ENCODE results near the gene ZBTB17.
"Not testable (repeated sequence)": the region's sequence is repeated elsewhere in the genome, so short reads cannot be mapped to it uniquely, and the experiment has no call there.

Gene ZBTB17

DNA sequence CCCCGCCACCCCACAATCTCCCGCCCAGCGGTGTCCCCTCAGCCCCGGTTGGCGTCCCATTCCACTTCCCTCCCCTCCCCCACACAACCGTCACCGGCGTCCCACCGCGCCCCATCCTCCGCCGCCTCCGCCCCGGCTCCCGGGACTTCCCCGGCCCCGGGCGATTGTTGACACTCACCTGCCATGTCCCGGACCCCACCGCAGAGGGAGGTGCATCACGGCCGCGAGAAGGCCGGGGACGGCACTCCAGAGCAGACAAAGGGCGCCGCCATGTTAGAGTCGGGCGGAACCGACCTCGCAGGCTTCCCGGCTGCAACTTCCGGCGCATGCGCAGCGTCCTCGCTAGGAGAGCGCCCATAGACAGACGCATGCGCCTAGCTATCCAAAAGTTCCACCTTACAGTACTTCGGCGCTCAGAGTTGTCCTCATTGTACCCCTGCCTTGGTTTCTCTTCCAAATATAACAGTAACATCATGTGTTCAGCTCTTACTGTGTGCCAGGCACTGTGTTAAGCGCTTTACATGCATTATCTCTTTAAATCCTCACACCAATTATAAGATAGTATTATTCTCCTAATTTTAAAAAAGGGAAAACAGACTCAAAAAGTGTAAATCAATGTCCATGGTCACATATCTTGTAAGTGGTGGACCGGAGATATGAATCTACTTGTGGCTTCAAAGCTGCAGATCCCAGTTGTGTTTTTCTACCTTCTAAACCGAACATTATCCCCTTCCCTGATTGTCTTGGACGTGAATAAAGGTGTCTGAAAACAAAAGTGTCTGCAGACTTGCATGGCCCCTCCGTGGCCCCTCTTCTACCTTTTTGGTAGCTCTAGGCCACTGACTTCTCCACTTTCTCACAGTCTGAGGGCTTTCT is at the start of gene ZBTB17:
Gene ZBTB17 (minus strand): TSS at position 297 of the 876 bp plus-strand sequence. CDS start 27,606 bp downstream, outside the sequence.
- peak; percentile 95 for DNase-seq

DNA sequence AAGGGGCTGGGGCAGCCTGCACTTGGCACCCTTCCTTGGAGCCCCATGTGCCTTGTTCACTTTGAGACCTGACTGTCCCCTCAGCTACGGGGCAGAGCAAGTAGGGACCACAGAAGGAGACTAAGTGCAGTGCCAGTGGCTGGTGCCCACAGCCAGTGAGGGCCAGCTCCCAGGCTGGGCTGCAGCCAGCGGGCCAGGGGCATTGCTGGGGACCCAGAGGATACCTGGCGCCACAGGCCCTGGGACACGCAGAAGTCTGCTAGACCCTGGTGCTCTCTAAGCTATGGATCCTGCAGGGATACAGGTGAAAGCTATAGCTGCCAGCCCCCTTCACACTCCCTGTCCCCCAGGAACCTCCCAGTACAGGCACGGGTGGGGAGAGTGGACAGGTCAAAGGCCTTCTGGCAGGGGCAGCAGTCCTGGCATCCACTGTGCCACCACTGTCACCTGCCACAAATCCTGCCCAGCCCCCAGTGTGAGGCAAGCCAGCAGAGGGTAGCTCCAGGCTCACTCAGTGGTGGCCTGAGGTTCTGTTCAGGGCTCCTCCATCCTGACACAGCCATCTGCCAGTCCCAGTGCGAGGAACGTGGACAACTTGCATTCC is 47.3 kb upstream of the ZBTB17 start:
- DNase-seq, result no peak

- no peak for DNase-seq
These were observed 46.5 kb upstream of the ZBTB17 start for GRCh38 chr1:16022393-16022792.

GRCh38 chr1:16021681-16022080 is 45.8 kb upstream of the ZBTB17 start, which contains the start of gene CLCNKA:
TSS of gene CLCNKA (plus strand) at chr1:16022036. CDS start at chr1:16022620, 584 bp downstream.
- no peak for DNase-seq

GRCh38 chr1:16020878-16021277 is 45.0 kb upstream of the ZBTB17 start:
- not testable (repeated sequence) for DNase-seq

- no peak for DNase-seq
These were observed 44.4 kb upstream of the ZBTB17 start for GRCh38 chr1:16020325-16020724.

DNA sequence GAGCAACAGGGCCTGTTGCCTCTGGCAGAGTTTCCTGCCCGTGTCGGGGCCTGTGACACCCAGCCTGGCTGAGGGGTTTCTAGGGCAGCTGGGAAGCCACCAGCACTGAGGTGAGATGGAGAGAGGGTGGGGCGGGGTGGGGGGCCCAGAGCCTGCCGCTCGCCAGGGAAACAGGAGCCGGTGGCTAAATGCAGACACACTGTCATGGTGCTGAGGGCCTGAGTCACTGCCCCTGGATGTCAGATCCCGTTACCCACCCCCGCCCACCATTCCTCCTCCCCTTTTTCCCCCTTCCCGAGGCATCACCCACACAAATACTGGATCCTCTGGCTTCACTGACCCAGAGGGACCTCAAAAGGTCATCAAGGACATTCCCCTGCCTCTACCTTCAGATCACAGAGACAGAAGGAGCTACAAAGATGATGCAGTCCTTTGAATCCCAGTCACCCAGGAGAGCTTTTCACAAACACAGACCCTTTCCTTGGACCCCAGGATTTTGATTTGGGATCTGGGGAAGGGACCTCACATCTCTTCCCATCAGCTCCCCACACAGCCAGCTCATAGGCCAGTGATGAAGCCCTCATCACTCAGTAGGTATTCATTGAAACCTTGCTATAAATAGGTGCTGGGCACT is 43.9 kb upstream of the ZBTB17 start:
- DNase-seq, result no peak

DNA sequence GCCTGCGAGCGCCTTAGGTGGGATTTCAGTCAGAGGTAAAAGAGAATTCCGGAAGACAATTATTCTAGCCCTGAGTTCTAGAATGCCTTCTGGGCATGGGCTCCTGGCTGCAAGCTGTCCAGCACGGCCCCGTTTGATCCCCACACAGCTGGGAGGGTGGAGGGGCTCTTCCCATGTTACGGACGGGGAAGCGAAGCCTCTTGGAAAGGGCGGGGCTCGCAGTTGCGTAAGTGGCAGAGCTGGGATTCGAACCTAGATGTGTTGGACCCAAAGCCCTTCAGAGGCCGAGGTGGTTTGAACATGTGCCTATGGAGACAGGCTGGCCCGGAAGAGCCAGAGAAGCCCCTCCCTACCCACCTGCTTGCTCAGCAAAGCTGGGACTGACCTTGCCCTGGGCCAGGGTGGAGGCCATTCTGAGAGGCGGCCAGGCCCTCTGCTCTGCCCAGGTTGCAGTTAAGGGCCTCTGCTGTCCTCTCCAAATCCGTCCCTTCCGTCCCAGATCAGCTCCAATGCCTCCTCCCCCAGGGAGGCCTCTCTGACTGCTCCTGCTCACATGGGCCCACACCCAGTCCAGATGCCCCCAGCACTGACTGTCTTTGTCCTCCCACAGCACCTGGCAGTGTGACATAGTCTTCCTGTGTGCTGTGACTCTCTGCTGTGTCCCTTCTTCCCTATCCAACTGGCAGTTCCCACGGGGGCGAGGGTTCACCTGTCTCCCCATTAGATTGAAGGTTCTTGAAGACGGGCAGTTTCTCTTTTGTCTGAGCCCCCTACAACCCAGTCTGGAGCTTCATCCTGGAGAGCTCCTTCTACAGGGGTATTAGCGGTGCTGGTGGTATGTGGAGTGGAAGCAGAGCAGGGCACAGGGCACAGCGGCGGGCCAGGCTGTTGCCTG is 43.1 kb upstream of the ZBTB17 start:
- no peak for DNase-seq

GRCh38 chr1:16018308-16018707 is 42.4 kb upstream of the ZBTB17 start:
- no peak for DNase-seq

DNA sequence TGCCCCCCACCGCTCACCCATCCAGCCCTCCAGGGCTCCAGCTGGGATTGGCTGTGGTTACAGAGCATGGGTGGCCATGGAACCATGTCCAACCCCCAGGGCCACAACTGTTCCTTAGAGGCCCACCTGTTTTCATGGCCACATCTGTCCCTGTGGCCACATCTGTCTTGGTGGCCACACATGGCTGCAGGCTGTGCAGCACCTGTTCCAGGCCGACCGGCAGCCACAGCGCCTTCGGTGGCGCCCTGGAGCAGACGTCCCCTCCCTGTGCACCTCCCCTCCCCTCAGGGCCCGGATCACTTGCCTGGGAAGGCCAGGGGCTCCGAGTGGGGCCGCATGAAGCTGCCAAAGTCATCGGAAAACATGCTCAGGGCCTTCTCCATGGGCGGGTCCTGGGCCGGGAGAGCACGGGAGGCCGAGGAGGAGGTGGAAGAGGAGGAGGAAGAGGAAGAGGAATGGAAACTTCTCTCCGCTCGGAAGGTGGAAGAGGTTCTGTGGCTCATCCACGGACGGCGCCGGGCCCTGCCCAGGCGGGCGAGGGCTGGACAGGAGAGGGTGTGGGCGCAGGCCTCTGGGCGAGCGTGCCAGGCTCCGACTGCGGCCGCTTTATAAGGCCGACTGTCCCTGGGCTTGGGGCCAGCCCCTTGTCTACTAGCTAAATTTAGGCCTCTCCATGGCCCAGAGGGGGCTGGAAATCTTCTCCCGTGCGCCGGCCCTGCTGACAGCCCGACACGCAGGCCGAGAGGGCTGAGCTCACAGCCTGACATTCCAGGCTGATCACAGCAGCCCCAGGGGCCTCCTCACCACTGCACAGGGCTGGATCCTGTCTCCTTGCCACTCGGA is 41.8 kb upstream of the ZBTB17 start, which contains the start of gene HSPB7:
Gene HSPB7 (minus strand): TSS at position 583 of the 843 bp plus-strand sequence. CDS start 80 bp downstream, at position 503.
- DNase-seq, result no peak

GRCh38 chr1:16017076-16017460 is 41.2 kb upstream of the ZBTB17 start:
- no peak for DNase-seq

- no peak for DNase-seq
These were observed 40.3 kb upstream of the ZBTB17 start for GRCh38 chr1:16015960-16016901.

DNA sequence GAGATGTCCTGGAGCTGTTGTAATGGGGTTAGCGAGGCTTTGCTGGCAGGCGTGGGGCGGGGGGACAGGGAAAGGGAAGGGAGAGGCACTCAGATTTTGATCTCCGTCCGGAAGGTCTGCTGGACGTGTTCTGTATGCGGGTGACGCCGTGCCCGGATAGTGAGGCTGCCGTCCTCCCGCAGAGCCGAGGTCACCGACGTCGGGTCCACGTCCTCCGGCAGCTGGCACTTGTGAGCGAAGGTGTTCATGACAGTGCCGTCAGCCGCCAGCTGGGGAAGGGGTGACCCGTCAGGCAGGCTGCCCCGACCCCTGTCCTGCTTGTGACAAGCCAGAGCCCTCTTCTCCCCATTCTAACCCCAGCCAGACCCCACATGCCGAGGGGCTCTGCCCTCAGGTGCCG is 39.6 kb upstream of the ZBTB17 start:
- DNase-seq, result no peak

- peak; percentile 65 for DNase-seq
These were observed 38.9 kb upstream of the ZBTB17 start for GRCh38 chr1:16014509-16015482.

- DNase-seq, result no peak
These were observed 38.0 kb upstream of the ZBTB17 start for GRCh38 chr1:16013908-16014258.

DNA sequence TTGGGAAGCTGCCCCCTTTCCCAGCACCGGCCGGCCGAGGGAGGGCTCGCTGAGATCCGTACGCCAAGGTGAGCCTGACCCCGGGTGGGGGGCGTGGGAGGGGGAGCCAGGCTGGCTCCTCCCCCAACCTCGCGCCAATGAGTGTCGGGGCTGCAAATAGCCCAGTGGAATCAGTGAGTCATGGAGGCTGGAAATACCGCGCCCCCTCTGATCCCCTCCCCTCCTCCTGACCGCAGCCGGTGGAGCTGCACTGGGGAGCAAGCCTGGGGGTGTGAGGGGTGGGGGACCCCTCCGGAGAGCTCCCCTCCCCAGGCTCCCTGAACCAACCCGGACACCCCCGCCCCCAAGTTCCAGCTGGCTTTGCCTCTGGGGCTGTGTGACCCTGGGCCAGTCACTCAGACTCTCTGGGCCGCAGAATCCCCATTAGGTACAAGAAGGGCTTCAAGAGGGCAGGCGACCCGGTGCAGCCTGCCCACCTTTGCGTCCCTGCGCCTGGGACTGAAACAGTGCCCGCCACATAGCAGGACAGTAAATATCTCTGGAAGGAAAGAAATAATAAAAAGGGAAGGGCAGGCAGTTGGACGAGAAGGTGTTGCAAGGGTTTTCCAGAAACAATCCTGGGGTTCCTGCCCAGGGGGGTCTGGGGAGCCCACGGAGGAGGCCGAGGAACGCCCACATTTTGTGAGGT is 37.5 kb upstream of the ZBTB17 start:
- peak; percentile 77 for DNase-seq

- DNase-seq, result peak; percentile 82
These were observed 36.8 kb upstream of the ZBTB17 start for GRCh38 chr1:16012590-16013219.

Measured in OCI-M1 (cell line).